GM23338 (cell line): Measurements from ENCODE around the gene CD38. TPM values are rescaled to one million over a fixed set of nuclear protein-coding genes. Genes with fewer than 3 reads are reported as not detected.

ENCODE experiments used
- ATAC-seq: fragments of 200-7000 bp; cut with Tn5 transposase; 3 replicates; pipeline ENCODE4 v1.9.1; 2020
- DNase-seq: peaks from one replicate; pipeline ENCODE4 v3.0.0-alpha.2; 2015; ENCODE audit warnings: low spot score
- H2AFZ ChIP-seq: fragments of 200-600 bp; sonication (generic); 2 replicates; pipeline ENCODE4 v1.8.0; 2016; ENCODE audit warnings: antibody characterized with exemption, mild to moderate bottlenecking, moderate library complexity
- H3F3A ChIP-seq: fragments of 200-600 bp; sonication (generic); replicated peaks from 2 replicates; pipeline ENCODE4 v1.8.0; 2017; ENCODE audit warnings: antibody characterized with exemption, mixed run types, low read depth
- H3K27ac ChIP-seq: fragments of 200-600 bp; sonication (generic); 2 replicates; pipeline ENCODE4 v1.6.1; 2016; ENCODE audit warnings: low read depth
- H3K27me3 ChIP-seq: fragments of 200-600 bp; sonication (generic); 2 replicates; pipeline ENCODE4 v1.8.0; 2016; ENCODE audit warnings: mild to moderate bottlenecking, mixed run types, moderate library complexity; ENCODE audit not compliant: insufficient read depth
- H3K36me3 ChIP-seq: fragments of 200-600 bp; sonication (generic); 2 replicates; pipeline ENCODE4 v1.8.0; 2016; ENCODE audit warnings: mild to moderate bottlenecking; ENCODE audit not compliant: insufficient read depth
- H3K4me1 ChIP-seq: fragments of 200-600 bp; sonication (generic); 2 replicates; pipeline ENCODE4 v1.8.0; 2016; ENCODE audit warnings: mild to moderate bottlenecking, moderate library complexity; ENCODE audit not compliant: insufficient read depth
- H3K4me2 ChIP-seq: fragments of 200-600 bp; sonication (generic); 2 replicates; pipeline ENCODE4 v1.7.1; 2017; ENCODE audit warnings: mixed run types
- H3K4me3 ChIP-seq: fragments of 200-600 bp; sonication (generic); 2 replicates; pipeline ENCODE4 v1.6.1; 2016; ENCODE audit warnings: mixed run types
- H3K79me2 ChIP-seq: fragments of 200-600 bp; sonication (generic); replicated peaks from 2 replicates; pipeline ENCODE4 v1.8.0; 2017; ENCODE audit warnings: mild to moderate bottlenecking; ENCODE audit not compliant: insufficient read depth
- H3K9me2 ChIP-seq: fragments of 200-600 bp; sonication (generic); 2 replicates; pipeline ENCODE4 v1.8.0; 2017; ENCODE audit not compliant: insufficient read depth
- H4K20me1 ChIP-seq: fragments of 200-600 bp; sonication (generic); replicated peaks from 2 replicates; pipeline ENCODE4 v1.8.0; 2017; ENCODE audit warnings: mild to moderate bottlenecking; ENCODE audit not compliant: insufficient read depth
- H3K27ac Mint-ChIP-seq: 2 replicates; pipeline ENCODE4 v1.8.0; 2020; ENCODE audit warnings: inconsistent platforms, mild to moderate bottlenecking, moderate library complexity, mixed read lengths
- H3K27me3 Mint-ChIP-seq: 3 replicates; pipeline ENCODE4 v1.8.0; 2022; ENCODE audit warnings: low read depth, mild to moderate bottlenecking, moderate library complexity, mixed read lengths, inconsistent platforms; ENCODE audit not compliant: insufficient read depth, poor library complexity
- H3K36me3 Mint-ChIP-seq: 3 replicates; pipeline ENCODE4 v1.8.0; 2021; ENCODE audit warnings: low read depth, mild to moderate bottlenecking, inconsistent platforms, moderate library complexity, mixed read lengths
- H3K4me1 Mint-ChIP-seq: 3 replicates; pipeline ENCODE4 v1.8.0; 2020; ENCODE audit warnings: mild to moderate bottlenecking, inconsistent platforms, mixed read lengths
- H3K4me3 Mint-ChIP-seq: 3 replicates; pipeline ENCODE4 v1.8.0; 2021; ENCODE audit warnings: moderate library complexity, mild to moderate bottlenecking, inconsistent platforms, mixed read lengths
- H3K9me3 Mint-ChIP-seq: 3 replicates; pipeline ENCODE4 v1.8.0; 2020; ENCODE audit warnings: moderate library complexity, mild to moderate bottlenecking, inconsistent platforms, mixed read lengths
- CREB1 ChIP-seq: fragments of 250-450 bp; sonication (Bioruptor Pico); IDR thresholded peaks from 2 replicates; pipeline ENCODE4 v1.5.0; 2020; ENCODE audit warnings: low read depth, mild to moderate bottlenecking, moderate library complexity
- CTCF ChIP-seq, 2 experiments: fragments of 200-600 bp in 1 of 2; sonication (generic) in 1 of 2; conservative IDR thresholded peaks; 2 replicates each; pipeline versions ENCODE4 v1.5.1 to v1.6.1; 2016 to 2017; ENCODE audit warnings: antibody characterized with exemption in 2 of 2, low read depth in 2 of 2, mild to moderate bottlenecking in 2 of 2, moderate library complexity in 1 of 2
- ETS1 ChIP-seq: IDR thresholded peaks from 2 replicates; pipeline ENCODE4 v1.6.1; 2016; ENCODE audit warnings: antibody characterized with exemption
- EZH2 ChIP-seq: fragments of 200-600 bp; sonication (generic); IDR thresholded peaks from one replicate; pipeline ENCODE4 v1.8.0; 2017; ENCODE audit warnings: antibody characterized with exemption, mild to moderate bottlenecking, low read depth; ENCODE audit not compliant: unreplicated experiment
- EZH2phosphoT487 ChIP-seq: fragments of 200-600 bp; sonication (generic); IDR thresholded peaks from one replicate; pipeline ENCODE4 v1.8.1; 2018; ENCODE audit warnings: antibody characterized with exemption; ENCODE audit not compliant: unreplicated experiment
- JUNB ChIP-seq: IDR thresholded peaks from one replicate; pipeline ENCODE4 v1.6.1; 2016; ENCODE audit warnings: antibody characterized with exemption; ENCODE audit not compliant: unreplicated experiment
- NANOG ChIP-seq: IDR thresholded peaks from 2 replicates; pipeline ENCODE4 v1.6.1; 2016; ENCODE audit warnings: antibody characterized with exemption, borderline replicate concordance
- REST ChIP-seq: IDR thresholded peaks from one replicate; pipeline ENCODE4 v1.6.1; 2018; ENCODE audit warnings: antibody characterized with exemption; ENCODE audit not compliant: unreplicated experiment
- STAT1 ChIP-seq: IDR thresholded peaks from one replicate; pipeline ENCODE4 v1.6.1; 2016; ENCODE audit warnings: antibody characterized with exemption; ENCODE audit not compliant: unreplicated experiment
- ZNF114 ChIP-seq: fragments of 250-450 bp; sonication (Bioruptor Pico); IDR thresholded peaks from 2 replicates; pipeline ENCODE4 v1.5.0; 2020; ENCODE audit warnings: mild to moderate bottlenecking, moderate library complexity
- ZNF331 ChIP-seq: fragments of 250-450 bp; sonication (Bioruptor Pico); IDR thresholded peaks from 2 replicates; pipeline ENCODE4 v1.5.0; 2020; ENCODE audit warnings: low read depth, mild to moderate bottlenecking, moderate library complexity
- ZNF462 ChIP-seq: fragments of 250-450 bp; sonication (Bioruptor Pico); IDR thresholded peaks from 2 replicates; pipeline ENCODE4 v1.5.0; 2020; ENCODE audit warnings: mild to moderate bottlenecking, moderate library complexity
- polyA plus RNA-seq: library from polyadenylated mRNA; unstranded; fragments of >200 nt; fragmentation: Nextera tagmentation; extraction: Ambion mirVana; gene quantifications from 2 replicates; pipeline ENCODE4 v1.2.1, GENCODE V29; 2016
- total RNA-seq: library from RNA; depleted of rRNA; stranded (reverse); fragments of >200 nt; shearing (Covaris generic); gene quantifications from 2 replicates; pipeline ENCODE4 v1.2.3, GENCODE V29; 2014

The CD38 gene
- total and polyA plus RNA-seq, 2 experiments from 2014 or later: 0.17 to 0.24 TPM

GRCh38 chr4:15873117-15873516, 95.0 kb downstream of the CD38 start (continued):
- TF ChIP-seq REST: no peak
- no peak for TF ChIP-seq EZH2phosphoT487
- TF ChIP-seq STAT1: no peak
- TF ChIP-seq CREB1: no peak
- no peak for TF ChIP-seq ETS1
- no peak for TF ChIP-seq JUNB
- no peak for TF ChIP-seq EZH2

GRCh38 chr4:15874671-15875070, 96.5 kb downstream of the CD38 start:
- H3K9me2 ChIP-seq: 0 out of 2 replicates have a peak, but pooled peaks cover 2% of the 10 kb centered on the region
- Mint-ChIP-seq H3K27me3 (peaks cover 3% of the 10 kb centered on the region), H3K4me3 (no peak overlapping the region), H3K9me3 (peaks cover 34% of the 10 kb centered on the region), H3K27ac (no peak overlapping the region), H3K4me1 (no peaks in the 10 kb centered on the region), H3K36me3 (peaks cover 11% of the 10 kb centered on the region; the same call in 1 of the 3 replicates)
- H4K20me1 ChIP-seq: no peaks in the 10 kb centered on the region
- TF ChIP-seq ZNF331 (CRISPR knock-in tag) (no peak), CTCF (conservative IDR thresholded peaks at IDR 0.05; ENCODE audit: low read depth in 2 of 2) (no peak), ZNF114 (CRISPR knock-in tag) (no peak), CREB1 (no peak), EZH2phosphoT487 (no peak), EZH2 (no peak), JUNB (no peak), ZNF462 (CRISPR knock-in tag) (no peak), NANOG (no peak)
- no peak overlapping the region for H3K4me3 ChIP-seq
- no peak overlapping the region for H2AFZ ChIP-seq
- H3K4me1 ChIP-seq: no peaks in the 10 kb centered on the region
- H3K79me2 ChIP-seq: no peaks in the 10 kb centered on the region
- no peaks in the 10 kb centered on the region for H3K36me3 ChIP-seq
- H3K27me3 ChIP-seq: no peaks in the 10 kb centered on the region
- no peak for ATAC-seq
- H3F3A ChIP-seq: no peaks in the 10 kb centered on the region
- H3K27ac ChIP-seq: no peak overlapping the region
- DNase-seq: no peak
- no peak overlapping the region for H3K4me2 ChIP-seq
